HS-27A (cell line): ENCODE data around the gene RTKN.

Experiments used
- DNase-seq: peaks from one replicate; pipeline ENCODE4 v3.0.0-alpha.2; 2012; ENCODE audit warnings: low read depth, missing footprints

Gene RTKN

GRCh38 chr2:74379851-74380789 is 61.6 kb downstream of the RTKN start, which contains the start of gene DCTN1:
Gene DCTN1 (minus strand): TSS chr2:74380311. CDS start chr2:74380037, 274 bp downstream.
- DNase-seq: no peak

GRCh38 chr2:74378007-74378406 is 63.7 kb downstream of the RTKN start:
- DNase-seq: no peak

GRCh38 chr2:74375838-74376237 is 65.9 kb downstream of the RTKN start:
- no peak for DNase-seq
